ENCODE measurements around the gene EXD3. TPM values are rescaled to one million over a fixed set of nuclear protein-coding genes. Genes with fewer than 3 reads are reported as not detected.

The EXD3 gene
- total RNA-seq, 1 donor from 2014 or later = 8.7 TPM

DNA sequence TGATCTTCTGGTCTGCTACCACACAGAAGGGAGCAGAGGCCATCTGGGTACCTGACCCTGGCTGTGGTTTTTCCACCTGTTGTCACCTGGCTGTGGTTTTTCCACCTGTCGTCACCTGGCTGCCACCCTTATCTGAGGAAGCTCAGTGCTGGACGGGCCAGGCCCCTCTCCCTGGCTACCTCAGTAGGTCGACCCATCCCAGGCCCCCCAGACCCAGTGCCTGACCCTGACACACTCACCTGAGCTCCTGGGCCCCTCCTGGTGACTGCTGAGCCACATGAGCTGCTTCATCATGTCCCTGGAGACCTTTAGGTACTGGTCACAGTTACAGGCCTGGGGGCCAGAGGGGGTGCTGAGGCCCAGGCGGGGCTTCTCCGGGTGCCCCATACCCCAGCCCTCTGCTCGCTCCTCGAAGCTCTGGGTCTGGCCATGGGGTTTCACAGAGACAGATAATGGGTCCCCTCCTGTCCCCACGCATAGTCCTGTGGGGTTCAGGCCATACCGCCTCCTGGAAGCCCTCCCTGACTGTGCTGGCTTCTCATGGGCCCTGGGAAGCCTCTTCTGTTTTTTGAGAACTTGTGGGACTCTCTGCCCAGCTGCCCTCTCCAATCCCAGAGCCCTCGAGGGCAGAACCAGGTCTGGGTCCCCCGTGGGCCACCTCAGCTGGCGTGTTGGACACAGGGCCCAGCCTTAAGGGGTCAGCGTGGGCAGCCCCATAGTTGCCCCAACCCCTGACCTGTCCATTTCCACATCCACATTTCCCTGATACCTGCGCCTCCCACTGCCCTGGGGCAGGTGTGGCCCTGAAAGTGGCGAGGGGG lies 113.4 kb downstream of the EXD3 start:
- intact Hi-C loops (cut with micrococcal nuclease) = loop anchor here (2.0 kb wide), 1 partner anchor 17 kb away; no protein-coding TSS in a partner anchor

DNA sequence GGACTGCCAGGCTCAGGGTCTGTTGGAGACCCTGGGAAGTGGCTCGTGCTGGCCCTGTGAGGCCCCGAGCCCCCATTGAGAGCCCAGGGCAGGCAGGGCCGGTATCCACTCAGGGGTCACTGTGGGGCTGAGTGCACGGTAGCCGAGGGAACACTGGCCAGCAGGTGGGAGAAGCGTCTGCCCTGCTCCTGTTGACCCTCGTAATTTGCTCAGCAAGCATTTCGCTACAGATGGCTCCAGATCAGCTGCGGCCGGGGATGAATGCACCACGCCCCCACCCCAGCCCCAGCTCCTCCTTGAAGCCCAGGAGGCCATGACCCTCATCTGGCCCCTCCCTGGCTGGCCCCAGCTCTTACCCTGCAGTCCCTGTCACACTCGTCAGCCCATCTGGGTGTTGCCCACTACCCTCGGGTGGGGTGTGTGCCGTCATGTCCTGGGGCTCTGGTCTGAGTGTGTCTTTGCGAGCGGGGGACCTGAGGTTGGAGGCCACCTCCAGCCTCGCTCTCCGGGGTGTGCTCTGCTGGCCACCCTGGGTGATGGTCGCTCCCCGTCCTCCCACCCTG lies 114.8 kb downstream of the EXD3 start:
- intact Hi-C loops (cut with micrococcal nuclease) = no loop called here

DNA sequence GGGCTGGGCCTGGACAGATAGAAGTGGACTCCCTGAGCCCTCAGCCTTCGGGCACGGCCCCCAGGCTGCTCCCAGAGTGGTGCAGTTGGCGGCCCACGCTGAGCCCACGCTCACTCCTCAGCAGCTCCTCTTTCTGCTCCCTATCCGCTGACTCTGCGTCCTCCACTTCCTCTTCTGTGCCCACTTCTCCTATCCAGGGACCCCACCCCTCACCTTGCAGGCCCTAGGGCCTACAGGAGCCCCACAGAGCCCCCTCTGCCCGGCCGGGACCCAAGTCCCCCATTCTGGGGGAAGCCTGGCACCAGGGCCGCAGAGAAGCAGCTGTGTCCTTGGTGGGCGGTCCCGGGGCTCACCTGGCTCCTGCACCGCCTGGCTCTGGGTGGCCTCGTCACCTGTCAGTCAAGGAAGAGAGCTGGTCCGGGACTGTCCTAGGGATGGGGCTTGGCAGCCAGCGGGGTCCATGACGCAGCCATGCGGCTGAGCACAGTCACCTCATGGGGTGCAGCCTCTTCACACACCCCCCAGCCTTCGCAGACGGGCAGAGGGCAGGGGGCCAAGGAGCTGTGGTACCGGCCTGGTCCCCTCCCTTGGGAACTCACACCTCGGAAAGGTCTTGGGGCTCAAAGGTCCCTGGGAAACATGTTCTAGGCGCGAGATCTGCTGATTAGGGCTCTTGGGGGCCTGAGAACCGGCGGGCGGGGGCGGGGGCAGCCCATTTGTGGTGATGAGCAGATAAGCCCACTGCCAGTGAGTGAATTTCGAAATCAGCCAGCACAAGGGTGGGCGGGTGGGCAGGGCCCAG lies 115.5 kb downstream of the EXD3 start:
- intact Hi-C loops (cut with micrococcal nuclease) = no loop called here

DNA sequence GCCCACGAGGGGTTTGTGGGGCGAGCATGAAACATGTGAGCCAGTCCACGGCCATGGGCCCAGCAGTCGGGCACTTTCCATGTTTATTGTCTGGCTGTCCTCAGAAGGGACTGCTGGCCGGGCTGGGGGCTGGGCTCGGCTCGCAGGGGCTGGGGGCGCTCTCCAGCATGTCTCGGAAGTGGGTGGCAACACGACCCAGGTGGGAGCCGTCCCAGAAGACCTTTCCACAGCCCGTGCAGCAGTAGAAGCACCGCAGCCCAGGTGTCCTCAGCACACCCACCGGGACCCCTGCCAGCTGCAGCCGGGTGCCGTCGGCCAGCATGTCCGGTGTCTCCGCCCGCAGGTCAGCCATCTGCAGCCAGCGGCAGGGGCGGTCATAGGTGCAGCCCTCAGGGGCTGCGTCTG lies 116.1 kb downstream of the EXD3 start:
- intact Hi-C loops (cut with micrococcal nuclease) = no loop called here

DNA sequence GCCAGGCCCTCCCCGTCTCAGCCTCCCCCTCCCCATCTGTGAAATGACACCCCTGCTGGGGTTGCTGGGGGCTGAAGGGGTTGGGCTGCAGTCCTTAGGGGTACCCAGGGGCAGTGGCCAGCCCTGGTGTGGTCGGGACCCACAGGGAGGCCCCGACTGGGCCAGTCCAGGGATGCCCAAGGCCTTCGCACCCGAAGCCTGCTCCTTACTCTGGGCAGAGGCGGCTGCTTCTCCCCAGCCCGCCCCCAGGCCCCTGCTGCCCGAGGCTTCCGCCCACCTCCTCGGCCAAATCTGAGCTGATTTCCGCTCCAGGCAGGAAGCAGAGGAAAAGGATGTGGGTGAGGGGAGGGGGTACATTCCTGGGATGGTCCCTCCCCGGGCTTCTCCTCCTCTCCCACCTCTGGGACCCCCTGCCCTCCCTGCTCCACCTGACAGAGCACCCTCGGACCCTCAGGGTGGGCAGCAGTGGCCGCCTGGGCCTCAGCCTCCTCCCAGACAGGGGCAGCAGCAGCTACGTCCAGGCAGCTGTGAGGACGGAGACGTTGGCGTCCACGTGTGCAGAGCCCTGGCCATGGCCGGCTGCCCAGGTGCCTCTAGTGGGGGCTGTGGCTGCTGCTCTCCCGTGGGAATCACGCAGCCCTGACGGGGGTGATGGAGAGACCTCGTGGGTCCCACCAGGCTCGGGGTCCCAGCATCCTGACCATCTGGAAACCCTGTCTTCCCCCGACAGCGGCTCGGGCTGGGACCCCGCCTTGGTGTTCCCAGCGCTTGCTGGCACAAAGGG lies 116.7 kb downstream of the EXD3 start:
- intact Hi-C loops (cut with micrococcal nuclease) = no loop called here

DNA sequence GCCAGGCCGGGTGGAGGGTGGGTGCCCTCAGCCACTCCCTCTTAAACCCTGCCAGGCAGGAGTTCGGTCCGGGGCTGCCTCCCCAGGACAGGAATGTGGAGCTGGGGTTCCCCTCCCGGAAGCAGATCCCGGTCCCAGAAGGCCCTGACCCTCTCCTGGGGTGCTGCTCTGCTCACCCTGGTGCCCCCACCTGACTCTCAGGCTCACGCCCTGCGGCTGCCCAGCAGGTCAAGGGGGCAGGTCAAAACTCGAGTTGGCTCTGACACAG lies 117.2 kb downstream of the EXD3 start:
- intact Hi-C loops (cut with micrococcal nuclease) = no loop called here

DNA sequence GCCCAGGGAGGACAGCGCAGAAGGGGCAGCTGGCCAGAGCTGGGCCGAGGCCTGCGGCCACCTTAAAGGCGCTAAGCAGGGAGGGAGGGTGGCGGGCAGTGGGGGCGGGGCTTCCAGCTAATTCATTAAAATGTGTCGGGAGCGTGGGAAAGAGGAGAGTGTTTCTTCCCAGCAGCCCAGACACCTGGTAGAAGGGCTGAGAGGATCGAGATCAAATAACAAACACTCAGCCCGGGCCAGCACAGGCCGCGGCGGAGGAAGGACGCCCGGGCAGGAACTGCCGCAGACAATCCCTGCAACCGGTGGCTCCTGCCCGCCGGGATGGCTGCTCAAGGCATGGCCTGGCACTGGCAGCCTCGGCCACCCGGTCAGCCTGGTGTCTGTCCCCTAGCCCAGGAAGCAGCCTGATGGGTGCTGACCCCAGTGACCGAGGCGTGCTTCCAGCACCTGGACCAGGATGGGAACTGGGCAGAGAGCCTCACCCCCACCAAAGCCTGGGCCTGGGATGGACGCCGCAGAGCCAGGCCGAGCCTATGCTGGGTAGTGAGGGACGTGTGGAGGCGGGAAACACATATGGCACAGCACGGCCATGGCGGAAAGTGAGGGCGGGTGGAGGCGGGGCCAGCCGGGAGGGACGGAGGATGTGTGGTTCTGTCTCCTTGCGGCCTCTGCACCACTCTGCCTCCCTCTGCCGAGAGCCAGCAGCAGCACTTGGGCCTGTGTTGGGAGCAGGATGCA lies 117.7 kb downstream of the EXD3 start:
- intact Hi-C loops (cut with micrococcal nuclease) = no loop called here

DNA sequence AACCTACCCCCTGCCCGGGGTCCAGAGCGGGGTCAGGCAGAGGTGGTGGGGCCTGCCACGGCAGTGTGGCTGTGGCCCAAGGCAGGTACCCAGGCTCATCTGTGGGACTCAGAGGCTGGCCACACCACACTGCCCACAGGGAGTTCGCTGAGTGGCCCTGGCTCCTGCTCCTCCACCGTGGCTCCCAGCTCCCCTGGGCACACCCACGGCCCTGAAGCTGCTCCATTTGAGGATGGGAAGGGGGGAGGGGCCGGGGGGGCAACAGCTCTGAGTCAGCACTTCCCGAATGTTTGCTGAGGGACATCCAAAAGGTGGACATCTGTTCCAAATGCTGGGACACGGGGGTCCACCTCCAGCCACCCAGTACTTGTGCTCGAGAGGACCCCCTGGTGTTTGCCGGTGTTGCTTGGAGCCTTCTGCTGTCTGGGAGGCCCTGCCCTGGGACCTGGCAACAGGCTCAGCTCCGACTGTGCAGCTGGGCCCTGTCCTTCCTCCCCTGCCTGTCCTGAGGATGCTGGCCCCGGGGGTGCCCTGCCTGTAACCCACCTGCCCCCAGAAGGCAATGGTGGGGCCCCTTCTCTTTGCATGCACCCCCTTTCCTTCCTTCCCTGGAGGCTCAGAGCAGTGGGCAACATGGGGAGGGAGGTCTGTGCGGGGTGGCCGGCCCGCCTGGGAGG lies 118.4 kb downstream of the EXD3 start:
- intact Hi-C loops (cut with micrococcal nuclease) = loop anchor here (5.0 kb wide), 1 partner anchor 303 kb away; the partner anchor contains the start of gene ARRDC1

DNA sequence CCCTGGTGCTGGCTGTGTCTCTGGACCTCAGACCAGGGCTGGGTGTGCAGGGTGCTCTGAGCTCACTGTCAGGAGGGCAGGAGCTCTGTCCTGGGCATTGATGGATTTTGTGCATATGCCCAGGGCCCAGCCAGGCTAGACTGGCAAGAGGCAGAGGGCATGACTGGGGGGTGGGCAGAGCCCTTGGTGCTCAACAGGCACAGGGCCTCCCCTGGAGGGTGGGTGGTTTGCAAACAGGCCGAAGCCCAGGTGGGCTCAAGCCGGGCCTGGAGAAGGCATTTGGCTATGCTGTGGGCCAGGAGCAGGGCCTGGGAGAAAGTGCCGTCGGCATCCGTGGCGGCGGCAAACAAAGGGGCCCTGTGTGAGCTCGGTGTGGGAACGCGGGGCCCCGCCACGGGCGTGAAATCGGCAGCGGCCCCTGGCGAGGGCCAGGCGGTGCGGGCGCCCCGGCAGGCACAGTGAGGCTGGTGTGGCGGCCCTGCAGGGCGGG lies 119.0 kb downstream of the EXD3 start:
- intact Hi-C loops (cut with micrococcal nuclease) = loop anchor here (2.0 to 5.0 kb wide), 2 partner anchors 23 to 303 kb away; partner anchors contain the start of gene ARRDC1

DNA sequence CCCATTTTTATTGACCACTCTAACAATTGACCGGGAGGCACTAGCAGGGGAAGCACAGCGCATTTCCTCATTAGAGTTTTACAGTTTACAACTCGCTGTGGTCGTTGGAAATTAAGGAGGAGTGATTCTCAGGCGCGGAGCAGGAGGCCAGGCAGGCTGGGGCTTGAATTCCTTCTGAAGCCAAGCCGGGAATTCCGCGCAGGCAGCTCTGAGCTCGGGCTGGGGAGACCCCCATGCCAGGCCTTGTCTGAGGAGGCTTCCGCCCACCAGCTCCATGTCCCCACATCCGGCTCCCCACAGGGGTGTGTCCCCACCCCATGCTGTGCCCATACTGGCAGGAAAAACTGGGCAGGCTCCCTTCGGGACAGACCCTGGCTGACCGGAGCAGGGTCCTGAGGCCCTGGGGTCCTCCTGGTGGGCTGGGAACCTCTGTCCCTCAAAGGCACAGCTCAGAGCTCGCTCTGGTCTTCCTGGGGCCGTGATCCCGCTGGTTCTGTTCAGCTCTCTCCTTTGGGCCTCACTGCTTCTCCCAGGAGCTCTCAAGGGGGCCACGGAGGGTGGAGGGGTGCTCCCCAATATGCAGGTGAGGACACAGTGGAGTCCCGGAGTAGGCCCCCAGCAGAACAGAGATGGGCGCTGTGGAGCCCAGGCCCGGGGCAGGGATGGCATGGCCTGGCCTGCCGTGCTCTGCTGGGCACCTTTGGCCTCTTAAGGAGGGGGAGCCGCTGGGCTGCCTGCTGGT lies 119.6 kb downstream of the EXD3 start:
- intact Hi-C loops (cut with micrococcal nuclease) = loop anchor here (2.0 to 5.0 kb wide), 2 partner anchors 23 to 304 kb away; partner anchors contain the start of gene ARRDC1

DNA sequence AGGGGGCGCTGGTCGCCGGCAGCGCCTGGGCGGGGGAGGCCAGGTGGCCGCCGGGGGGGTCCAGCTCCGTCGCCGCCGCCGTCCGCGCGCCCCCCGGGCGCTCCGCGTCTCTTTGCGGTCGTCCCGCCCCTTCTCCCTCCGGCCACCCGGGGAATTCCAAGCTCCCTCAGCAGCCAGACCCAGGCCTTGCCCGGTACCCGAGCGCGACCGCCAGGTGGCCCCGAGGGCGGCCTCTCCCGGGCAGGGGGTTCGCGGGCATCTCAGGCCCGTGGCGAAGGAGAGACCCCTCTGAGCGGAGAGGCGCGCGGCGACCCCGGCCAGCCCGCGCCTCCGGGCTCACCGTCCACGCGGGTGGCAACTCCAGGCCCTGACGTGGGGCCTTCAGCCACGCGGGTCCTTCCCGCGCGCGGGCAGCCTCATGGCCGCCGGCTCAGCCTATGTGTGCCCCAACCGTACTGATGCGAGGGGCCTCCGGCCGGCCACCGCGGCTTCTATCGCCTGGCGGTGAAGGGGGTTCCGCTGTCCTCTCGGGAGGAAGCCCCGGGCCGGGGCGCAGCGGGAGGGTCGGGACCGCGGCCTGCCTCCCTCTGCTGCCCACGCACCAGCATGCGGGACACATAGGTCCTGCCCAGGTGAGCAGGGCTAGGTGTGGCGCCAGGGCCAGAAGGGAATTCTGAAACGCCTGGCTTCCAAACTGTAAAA lies 120.4 kb downstream of the EXD3 start:
- intact Hi-C loops (cut with micrococcal nuclease) = loop anchor here (1.0 to 5.0 kb wide), 4 partner anchors 8 to 305 kb away; partner anchors contain the start of genes ARRDC1, EXD3 and NOXA1

DNA sequence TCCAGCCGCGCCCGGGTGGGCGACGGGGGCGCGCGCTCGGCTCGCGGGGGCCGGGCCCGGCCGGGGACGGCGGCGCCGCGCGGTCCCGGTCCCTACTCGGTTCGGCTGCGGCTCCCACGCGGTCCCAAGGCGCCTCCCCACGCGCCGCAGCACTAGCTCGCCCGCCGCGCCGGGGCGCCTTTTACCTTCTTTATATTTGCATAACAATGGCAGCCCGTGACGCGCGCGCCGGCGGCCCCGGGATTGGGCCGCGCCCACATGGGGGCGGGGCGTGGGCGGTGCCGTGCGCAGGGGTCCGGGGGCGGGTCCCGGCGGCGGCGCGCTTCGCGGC lies 120.9 kb downstream of the EXD3 start, which contains the start of gene NRARP:
TSS of gene NRARP (minus strand) at position 154 of the 331 bp plus-strand sequence. CDS start 343 bp downstream, outside the sequence.
- intact Hi-C loops (cut with micrococcal nuclease) = loop anchor here (1.0 to 5.0 kb wide), 4 partner anchors 8 to 305 kb away; partner anchors contain the start of genes ARRDC1, EXD3 and NOXA1

DNA sequence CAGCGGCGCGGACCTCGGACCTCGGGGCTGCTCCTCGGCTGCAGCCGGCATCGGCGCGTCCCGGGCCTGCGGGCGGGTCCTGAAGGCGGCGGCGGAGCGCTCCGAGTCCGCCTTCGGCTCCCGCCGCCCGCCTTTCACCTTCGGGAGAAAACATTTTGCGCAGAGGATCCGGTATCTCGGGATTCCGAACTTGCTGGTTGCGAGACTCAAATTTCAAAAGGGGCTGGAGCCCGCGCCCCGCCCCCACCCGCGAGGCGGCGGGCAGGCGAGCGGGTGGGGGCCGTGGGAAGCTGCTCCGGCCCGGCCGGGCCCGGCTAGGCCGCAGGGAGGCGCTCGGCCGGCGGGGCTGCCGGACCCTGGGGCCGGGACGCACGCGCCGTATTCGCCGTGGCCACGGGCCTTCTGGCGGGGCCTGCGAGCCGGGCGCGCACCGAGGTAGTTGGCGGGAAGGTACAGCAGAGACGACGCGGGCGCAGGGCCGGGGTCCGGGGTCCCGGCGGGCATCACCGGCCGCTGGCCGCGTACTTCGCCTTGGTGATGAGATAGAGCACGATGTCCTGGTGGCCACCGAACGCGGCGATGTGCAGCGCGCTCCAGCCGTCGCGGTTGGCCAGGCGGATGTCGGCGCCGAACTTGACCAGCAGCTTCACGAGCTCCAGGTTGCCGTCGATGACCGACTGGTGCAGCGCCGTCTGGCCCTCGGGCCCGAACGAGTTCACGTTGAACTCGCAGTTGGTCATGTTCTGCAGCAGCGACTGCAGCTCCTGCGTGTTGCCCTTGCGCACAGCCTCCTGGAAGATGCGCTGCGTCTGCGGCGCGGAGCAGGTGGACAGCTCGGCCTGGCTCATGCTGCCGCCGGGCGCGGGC lies 121.6 kb downstream of the EXD3 start:
- intact Hi-C loops (cut with micrococcal nuclease) = loop anchor here (5.0 kb wide), 1 partner anchor 306 kb away; the partner anchor contains the start of gene ARRDC1

DNA sequence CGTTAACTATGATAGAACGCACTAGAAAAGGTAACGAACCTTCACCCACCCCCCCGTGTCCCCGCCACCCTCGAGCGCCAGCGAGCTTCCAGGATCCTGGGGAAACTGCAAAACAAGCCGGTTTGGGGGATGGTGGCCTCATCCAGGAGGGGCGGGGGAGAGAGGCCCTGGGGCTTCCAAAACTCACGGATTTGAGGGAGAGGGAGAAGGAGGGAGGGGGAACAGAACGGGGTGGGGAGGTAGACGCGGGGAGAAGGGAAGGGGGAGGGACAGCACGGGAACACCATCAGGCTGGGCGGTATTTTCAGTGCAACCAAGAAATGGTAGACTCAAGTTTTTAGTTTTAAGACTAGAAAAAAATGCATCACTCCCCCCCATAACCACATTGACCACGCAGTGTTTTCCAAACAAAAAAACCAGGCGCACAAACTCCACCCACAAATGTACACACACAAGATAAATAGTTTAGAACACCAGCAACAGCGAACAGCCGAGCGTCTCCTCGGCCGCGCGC lies 122.3 kb downstream of the EXD3 start:
- intact Hi-C loops (cut with micrococcal nuclease) = loop anchor here (5.0 kb wide), 1 partner anchor 307 kb away; the partner anchor contains the start of gene ARRDC1

DNA sequence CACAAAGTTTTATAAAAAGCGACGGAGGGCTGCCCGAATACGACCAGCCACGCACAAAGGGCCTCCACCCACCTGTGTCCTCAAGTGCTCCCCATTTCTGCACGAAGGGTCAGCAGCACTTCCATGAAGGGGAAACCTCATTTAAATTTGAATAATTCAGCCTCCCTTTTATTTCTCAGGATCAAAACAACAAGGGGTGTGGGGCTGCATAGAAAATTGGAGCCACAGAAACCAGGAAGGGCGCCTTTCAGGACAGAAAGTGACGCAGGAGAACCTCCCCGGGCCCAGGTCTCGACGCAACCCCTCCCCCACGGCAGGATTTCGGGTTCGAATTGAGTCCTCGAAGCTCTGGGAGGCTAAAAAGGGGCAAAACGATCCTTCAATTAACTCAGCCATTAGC lies 123.0 kb downstream of the EXD3 start:
- intact Hi-C loops (cut with micrococcal nuclease) = loop anchor here (5.0 to 10.0 kb wide), 2 partner anchors 235 to 307 kb away; partner anchors contain the start of gene ARRDC1

DNA sequence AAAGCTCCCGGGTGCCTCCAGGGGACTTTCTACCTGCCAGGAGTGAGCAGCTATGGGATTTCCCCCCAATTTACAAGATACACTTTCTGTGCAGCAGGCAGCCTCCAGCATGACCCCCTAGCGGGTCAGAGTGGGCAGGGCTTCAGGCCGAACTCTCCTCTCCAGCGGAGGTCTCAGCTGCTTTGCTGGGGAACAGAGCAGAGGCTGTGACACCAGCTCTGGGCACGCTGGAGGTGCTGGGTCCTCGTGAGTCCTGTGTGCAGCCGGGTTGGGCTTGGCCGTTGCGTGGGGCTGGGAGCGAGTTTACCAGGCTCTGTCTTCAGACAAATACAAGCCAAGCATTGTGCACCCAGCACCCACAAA lies 123.8 kb downstream of the EXD3 start:
- intact Hi-C loops (cut with micrococcal nuclease) = loop anchor here (10.0 kb wide), 1 partner anchor 236 kb away; no protein-coding TSS in a partner anchor

Data from T-helper 1 cell treated with Interleukin-12 subunit alpha and Interleukin-12 subunit beta and Interleukin-4 antibody, amounts not matched to agents 30 ng/mL and 1 ng/mL, for 36 hours (primary cell).